Ureter (tissue), 1 donor: ENCODE measurements around the gene TMX1. TPM values are rescaled to one million over a fixed set of nuclear protein-coding genes. Genes with fewer than 3 reads are reported as not detected.
A peak's percentile ranks its signal among the peaks of the same experiment; 100 is the strongest.
"Not testable (repeated sequence)": the region's sequence is repeated elsewhere in the genome, so short reads cannot be mapped to it uniquely, and the experiment has no call there.

ENCODE experiments used
- DNase-seq: peaks from one replicate; pipeline ENCODE4 v3.0.0-alpha.2; 2020; ENCODE audit warnings: low spot score
- total RNA-seq: library from RNA; stranded (reverse); gene quantifications from one replicate; pipeline ENCODE4 v1.2.4, GENCODE V29; 2023
- donor health status: DM: yes; HTN: yes; CAD: no.

TMX1 gene, protein sequence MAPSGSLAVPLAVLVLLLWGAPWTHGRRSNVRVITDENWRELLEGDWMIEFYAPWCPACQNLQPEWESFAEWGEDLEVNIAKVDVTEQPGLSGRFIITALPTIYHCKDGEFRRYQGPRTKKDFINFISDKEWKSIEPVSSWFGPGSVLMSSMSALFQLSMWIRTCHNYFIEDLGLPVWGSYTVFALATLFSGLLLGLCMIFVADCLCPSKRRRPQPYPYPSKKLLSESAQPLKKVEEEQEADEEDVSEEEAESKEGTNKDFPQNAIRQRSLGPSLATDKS
- 26.2 TPM for total RNA-seq

GRCh38 chr14:51239813-51240803 lies at the start of gene TMX1:
TSS of gene TMX1 (plus strand) at chr14:51240247. CDS start at chr14:51240293, 46 bp downstream.
- peak; percentile 97 for DNase-seq

DNA sequence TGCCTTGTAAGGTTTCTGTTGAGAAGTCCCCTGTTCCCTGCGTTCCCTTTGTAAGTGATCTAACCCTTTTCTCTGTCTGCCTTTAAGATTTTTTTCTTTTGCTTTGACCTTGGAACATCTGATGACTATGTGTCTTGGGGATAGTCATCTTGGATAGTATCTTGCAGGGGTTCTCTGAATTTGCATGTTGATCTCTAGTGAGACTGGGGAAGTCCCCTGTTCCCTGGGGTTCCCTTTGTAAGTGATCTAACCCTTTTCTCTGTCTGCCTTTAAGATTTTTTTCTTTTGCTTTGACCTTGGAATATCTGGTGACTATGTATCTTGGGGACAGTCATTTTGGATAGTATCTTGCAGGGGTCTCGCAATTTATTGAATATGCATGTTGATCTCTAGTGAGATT lies 38.2 kb upstream of the TMX1 start:
- no peak for DNase-seq

DNA sequence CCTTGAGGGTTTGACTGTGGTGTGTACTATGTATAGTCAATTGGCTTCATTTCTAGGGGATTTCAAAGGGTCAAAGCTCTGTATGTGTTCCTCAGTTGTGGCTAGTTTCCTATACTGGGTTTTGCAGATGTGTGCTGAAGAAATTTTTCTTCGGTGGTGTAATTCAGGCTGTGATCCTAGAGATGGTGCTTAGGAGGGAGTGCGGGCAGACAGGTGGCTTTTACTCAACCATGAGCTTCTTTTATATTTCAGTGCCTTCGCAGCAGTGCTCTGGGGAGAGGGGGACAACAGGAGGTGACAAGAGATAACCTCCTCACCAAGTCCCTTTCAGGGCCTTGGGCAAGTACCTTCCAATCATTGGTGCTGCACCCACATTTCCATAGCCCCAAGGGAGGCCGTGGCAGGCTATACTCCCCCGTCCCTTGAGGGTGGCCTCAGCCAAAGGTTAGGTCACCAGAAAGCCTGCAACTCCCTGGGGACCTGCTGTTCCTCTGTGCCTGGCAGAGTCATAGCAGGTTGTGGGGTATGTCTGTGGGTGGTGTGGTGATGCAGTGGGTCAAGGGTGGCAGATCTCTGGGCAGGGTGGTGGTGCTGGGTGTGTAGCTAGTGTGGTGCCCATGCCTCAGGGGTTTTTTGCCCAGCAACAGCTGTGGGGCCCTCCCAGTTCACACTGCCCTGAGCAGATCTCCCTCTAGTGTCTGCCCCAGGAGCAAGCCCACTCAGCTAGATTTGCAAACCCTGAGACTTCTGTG lies 37.0 kb upstream of the TMX1 start:
- DNase-seq, result no peak

DNA sequence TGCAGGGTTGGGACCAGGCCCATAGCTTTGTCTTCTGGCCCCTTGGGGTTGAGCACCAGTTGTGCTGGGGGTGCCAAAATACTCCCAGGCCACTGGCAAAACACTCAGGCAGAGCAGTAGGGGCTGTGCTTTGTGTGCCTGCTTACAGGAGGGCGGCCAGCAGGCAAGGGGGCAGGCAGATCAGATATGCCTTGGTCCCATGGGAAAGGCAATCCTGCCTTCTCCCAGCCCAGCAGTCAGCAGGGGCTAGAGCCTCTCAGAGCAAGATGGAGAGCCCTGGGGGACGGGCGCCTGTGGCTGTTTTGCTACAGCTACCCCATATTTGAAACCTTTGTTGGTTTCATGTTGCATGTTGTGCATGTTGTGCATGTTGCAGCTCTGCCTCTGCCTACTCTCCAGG lies 36.2 kb upstream of the TMX1 start:
- no peak for DNase-seq

DNA sequence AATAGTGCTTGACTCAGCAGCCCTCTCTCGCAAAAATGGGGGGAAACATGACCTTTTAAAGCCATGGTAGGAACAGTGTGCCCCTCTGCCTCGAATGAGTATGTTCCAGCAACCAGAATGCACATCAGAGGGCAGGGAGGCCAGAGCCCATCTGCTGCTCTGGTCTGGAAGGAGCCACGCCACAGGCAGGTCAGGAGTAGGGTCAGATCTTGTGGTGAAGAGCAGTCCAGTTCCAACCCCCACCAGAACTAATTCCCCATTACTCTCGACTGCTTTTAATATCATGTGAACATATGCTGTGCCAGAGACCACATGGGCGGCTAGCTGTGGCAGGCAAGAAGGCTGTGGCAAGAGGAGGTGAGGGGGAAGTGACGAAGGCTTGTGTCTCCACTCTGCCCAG lies 34.6 kb upstream of the TMX1 start:
- no peak for DNase-seq

GRCh38 chr14:51206462-51206861 lies 33.6 kb upstream of the TMX1 start:
- no peak for DNase-seq

DNA sequence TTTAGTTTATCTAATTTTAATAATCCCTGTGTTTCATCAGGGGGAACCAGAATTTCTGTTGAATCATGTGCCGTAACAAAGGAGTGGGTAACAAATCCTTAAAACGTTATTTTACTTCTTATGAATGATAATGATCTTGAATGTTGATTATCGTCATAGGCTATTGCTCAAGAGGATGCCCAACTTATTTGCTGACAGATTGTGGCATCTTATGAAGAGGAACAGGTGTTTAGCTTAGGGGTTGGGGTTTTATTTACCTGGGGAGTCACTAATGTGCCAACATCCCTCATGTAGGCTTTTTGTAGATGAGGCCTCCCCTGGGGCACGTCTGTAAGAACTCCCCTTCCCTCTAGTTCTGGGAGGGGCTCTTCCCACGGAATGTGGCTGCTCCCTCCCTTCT lies 32.4 kb upstream of the TMX1 start:
- DNase-seq, result no peak

- DNase-seq, result no peak
Measured at GRCh38 chr14:51208982-51209381, 31.1 kb upstream of the TMX1 start.

GRCh38 chr14:51209457-51209856 lies 30.6 kb upstream of the TMX1 start:
- no peak for DNase-seq

DNA sequence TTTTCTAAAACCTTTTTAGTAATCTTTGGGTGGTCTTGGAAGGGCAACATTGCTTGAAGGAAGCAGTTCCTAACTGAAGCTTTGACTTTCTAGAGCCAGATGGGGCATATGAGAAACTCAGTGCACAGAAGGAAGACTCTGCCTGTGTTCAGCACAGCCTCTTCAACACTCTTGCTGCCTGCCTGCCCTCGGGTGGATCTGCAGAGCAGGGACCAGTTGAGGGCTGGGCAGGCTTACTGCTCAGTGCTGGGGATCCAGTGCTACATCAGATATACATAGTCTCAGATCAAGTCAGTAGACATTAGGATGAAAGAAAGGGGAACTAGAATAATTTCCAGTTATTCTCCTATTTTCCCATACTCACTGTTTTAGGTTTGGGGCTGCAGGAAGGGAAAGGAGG lies 29.5 kb upstream of the TMX1 start:
- no peak for DNase-seq

DNA sequence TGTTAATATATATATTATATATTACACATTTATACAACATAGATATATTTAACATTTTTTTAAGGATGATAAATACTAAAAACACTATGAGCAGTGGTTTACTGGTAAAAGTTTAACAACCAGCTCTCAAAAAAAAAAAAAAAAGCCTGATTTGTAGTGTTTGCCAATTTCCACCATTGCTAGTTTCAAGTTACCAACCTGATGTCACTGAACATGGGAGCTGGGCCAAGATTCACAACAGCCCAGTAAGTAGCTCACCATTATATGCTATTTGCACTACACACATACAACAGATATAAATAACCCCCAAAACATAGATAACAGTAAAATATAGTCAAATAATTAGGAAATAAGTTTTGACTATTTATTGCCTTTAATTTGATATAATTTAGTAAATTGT lies 28.9 kb upstream of the TMX1 start:
- DNase-seq, result no peak

DNA sequence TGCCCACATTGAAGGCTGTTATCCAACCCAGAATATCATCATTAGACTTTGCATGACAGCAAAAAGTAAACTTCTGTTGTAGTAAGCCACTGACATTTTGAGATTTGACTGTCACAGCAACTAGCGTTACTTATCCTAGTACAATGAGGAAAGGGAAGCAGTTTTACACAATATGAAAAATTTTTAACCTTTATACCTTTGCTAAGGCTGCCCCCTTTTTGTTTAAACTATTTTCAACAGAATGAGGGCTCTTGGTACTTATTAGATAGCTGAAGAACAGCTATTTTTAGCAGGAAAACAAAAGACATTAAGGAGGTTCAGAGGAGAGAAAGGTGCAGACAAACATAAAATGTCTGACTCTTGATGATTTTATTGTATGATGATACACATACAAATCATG lies 23.4 kb upstream of the TMX1 start:
- no peak for DNase-seq

- no peak for DNase-seq
Measured at GRCh38 chr14:51219473-51220448, 20.3 kb upstream of the TMX1 start.

DNA sequence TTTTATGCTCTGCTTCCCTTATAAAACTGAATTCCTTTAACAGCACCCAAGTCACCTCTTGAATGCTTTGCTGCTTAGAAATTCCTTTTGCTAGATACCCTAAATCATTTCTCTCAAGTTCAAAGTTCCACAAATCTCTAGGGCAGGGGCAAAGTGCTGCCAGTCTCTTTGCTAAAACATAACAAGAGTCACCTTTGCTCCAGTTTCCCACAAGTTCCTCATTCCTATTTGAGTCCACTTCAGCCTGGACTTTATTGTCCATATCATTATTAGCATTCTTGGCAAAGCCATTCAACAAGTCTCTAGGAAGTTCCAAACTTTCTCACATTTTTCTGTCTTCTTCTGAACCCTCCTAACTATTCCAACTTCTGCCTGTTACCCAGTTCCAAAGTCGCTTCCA lies 16.6 kb upstream of the TMX1 start:
- DNase-seq, result not testable (repeated sequence)

DNA sequence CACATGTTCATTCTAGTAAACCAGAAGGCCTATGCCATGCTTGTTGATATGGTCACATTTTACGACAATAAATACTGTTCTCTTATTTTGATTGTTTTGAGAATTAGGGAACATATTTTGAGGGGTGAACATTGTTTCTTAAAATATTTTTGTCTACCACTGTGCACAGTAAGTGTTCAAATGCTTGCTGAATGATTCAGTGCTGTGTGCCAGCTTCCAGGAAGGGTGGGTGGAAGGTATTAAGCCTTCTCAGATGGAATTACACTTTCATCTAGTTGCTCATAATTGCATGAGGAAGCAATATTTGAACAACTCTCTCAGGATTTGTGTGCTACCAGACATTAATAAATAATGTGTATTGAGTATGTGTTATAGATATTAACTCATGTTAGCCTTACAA lies 15.5 kb upstream of the TMX1 start:
- DNase-seq, result no peak

DNA sequence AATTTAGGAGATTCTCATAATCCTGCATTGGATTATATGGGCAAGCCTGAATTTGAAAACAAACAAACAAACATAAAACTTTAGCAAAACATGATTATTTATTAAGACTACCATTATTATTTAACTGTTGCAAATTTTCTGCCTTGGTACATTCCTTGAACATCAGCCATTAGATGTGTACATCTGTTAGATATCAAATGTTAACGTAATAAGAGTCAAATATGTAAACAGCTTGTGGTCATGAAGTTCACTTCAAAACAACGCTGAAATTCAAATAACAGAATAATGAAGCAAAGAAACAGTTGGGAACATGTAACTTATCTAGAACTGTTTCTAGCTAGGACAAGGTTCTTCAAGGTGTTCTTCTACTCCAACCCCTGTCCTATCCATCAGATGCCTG lies 14.3 kb upstream of the TMX1 start:
- no peak for DNase-seq

DNA sequence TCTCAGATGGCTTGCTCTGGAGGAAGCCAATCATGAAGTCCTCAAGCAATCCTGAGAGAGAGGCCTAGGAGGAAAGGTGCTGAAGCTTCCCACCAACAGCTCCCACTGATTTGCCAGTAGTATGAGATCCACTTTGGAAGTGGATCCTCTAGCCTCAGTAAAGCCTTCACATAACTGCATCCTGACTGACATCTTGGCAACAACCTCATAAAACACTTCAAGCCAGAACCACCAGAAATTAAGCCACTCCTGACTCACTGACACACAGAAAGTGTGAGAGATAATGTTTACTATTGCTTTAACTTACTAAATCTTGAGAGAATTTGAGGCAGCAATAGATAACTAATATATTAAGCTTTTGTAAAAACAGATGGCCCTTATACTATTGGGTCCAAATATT lies 11.7 kb upstream of the TMX1 start:
- DNase-seq, result no peak

GRCh38 chr14:51228890-51229289 lies 11.2 kb upstream of the TMX1 start:
- no peak for DNase-seq

DNA sequence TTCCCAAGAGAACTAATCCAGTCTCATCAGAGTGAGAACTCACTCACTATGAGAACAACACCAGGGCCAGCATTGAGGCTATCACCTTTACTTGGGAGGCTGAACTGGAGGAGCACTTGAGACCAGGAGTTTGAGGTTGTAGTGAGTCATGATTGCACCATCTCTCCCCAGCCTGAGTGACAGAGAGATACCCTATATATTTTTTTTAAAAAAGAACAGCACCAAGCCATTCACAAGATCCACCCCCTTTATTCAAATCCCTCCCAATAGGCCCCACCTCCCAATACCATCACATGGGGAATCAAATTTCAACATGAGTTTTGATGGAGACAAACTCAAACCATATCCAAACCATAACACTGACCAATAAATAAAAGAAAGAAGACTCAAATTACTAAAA lies 3.7 kb upstream of the TMX1 start:
- no peak for DNase-seq

DNA sequence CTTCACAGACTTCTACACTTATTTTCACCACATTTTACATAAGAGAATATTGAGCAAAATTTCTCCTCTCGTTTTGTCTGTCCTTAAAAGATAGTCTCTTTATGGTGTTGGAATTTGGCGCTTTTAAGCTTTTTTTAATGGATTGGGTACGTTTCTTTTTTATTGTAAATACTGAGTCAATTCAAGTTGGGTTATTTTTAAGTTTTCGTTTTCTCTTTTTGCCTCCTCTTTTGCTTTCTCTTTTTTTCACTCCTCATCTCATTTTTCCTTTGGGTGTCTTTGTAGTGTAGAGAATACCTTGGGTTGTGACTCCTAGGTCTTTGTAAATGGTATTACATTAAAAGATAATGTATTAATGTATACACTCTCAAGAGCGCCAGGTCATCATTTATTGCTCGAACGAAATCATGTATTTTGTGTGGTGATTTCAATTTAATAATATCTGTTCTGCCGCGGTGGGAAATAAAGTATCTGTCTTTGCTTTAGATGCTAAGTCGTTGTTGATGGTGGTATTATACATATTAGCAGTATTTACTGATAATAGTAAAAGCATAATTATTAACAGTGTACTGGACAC lies 845 bp downstream of the TMX1 start:
- no peak for DNase-seq
